Type B pancreatic cell (in vitro differentiated cells): ENCODE measurements around the gene ALDH16A1. TPM values are rescaled to one million over a fixed set of nuclear protein-coding genes. Genes with fewer than 3 reads are reported as not detected.

Experiments
- DNase-seq: peaks from one replicate; pipeline ENCODE4 v3.0.0; 2021; ENCODE audit warnings: mixed read lengths; ENCODE audit not compliant: unreplicated experiment; ENCODE audit errors: extremely low spot score
- H3K27ac Mint-ChIP-seq: 2 replicates; pipeline ENCODE4 v1.8.0; 2021; ENCODE audit warnings: mild to moderate bottlenecking, mixed read lengths
- H3K27me3 Mint-ChIP-seq: 2 replicates; pipeline ENCODE4 v1.8.0; 2021; ENCODE audit warnings: mixed read lengths
- H3K36me3 Mint-ChIP-seq: 2 replicates; pipeline ENCODE4 v1.8.0; 2021; ENCODE audit warnings: mixed read lengths
- H3K4me1 Mint-ChIP-seq: one replicate; pipeline ENCODE4 v1.8.0; 2021; ENCODE audit warnings: mixed read lengths; ENCODE audit not compliant: unreplicated experiment
- H3K4me3 Mint-ChIP-seq: 2 replicates; pipeline ENCODE4 v1.8.0; 2021; ENCODE audit warnings: mild to moderate bottlenecking, mixed read lengths
- H3K9me3 Mint-ChIP-seq: 2 replicates; pipeline ENCODE4 v1.8.0; 2021; ENCODE audit warnings: mixed read lengths
- CTCF ChIP-seq: fragments of 200-600 bp; sonication (generic); conservative IDR thresholded peaks from 2 replicates; pipeline ENCODE4 v1.5.0; 2021; ENCODE audit warnings: antibody characterized with exemption, mild to moderate bottlenecking
- total RNA-seq: library from RNA; stranded (reverse); gene quantifications from 2 replicates; pipeline ENCODE4 v1.2.1, GENCODE V29; 2021; ENCODE audit warnings: low replicate concordance

Gene ALDH16A1
- total RNA-seq, 1 donor from 2014 or later = 33.7 TPM

GRCh38 chr19:49490287-49491029 is 37.4 kb downstream of the ALDH16A1 start:
- DNase-seq = no peak
- peaks cover 3% of the 10 kb centered on the region for H3K27me3 Mint-ChIP-seq
- H3K9me3 Mint-ChIP-seq = no peaks in the 10 kb centered on the region
- H3K36me3 Mint-ChIP-seq = peaks cover 43% of the 10 kb centered on the region
- H3K27ac Mint-ChIP-seq = peak overlapping the region; percentile 92
- no peak for TF ChIP-seq CTCF
- H3K4me1 Mint-ChIP-seq = peaks cover 11% of the 10 kb centered on the region
- peak overlapping the region; percentile 98 for H3K4me3 Mint-ChIP-seq

GRCh38 chr19:49491030-49491803 is 38.2 kb downstream of the ALDH16A1 start:
- no peak for TF ChIP-seq CTCF
- Mint-ChIP-seq H3K27me3 (peaks cover 3% of the 10 kb centered on the region), H3K4me1 (peaks cover 11% of the 10 kb centered on the region), H3K9me3 (no peaks in the 10 kb centered on the region), H3K4me3 (peak overlapping the region; percentile 52), H3K27ac (peak overlapping the region; percentile 78), H3K36me3 (peaks cover 43% of the 10 kb centered on the region)
- no peak for DNase-seq

DNA sequence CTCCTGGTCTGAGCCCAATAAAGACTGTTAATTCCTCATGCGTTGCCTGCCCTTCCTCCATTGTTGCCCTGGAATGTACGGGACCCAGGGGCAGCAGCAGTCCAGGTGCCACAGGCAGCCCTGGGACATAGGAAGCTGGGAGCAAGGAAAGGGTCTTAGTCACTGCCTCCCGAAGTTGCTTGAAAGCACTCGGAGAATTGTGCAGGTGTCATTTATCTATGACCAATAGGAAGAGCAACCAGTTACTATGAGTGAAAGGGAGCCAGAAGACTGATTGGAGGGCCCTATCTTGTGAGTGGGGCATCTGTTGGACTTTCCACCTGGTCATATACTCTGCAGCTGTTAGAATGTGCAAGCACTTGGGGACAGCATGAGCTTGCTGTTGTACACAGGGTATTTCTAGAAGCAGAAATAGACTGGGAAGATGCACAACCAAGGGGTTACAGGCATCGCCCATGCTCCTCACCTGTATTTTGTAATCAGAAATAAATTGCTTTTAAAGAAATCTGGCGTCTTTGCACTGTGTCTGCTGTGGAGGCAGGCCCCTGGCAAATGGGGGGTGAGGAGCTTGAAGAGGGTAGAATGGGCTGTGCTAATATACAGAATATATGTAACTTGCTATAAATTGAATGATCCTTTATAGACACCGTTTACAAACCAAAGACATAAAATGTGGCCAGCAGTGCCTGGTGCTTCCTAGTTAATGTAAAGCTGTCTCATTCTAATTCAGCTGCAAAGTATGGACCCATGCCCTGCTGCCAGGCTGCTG is 39.0 kb downstream of the ALDH16A1 start:
- Mint-ChIP-seq H3K36me3 (peaks cover 47% of the 10 kb centered on the region), H3K27ac (peak overlapping the region; percentile 78), H3K27me3 (peaks cover 3% of the 10 kb centered on the region), H3K4me3 (peak overlapping the region; percentile 43), H3K9me3 (no peaks in the 10 kb centered on the region), H3K4me1 (peaks cover 11% of the 10 kb centered on the region)
- DNase-seq = no peak
- no peak for TF ChIP-seq CTCF

- no peak for TF ChIP-seq CTCF
- Mint-ChIP-seq H3K36me3 (peaks cover 45% of the 10 kb centered on the region), H3K27me3 (no peaks in the 10 kb centered on the region), H3K4me1 (peaks cover 16% of the 10 kb centered on the region), H3K9me3 (no peaks in the 10 kb centered on the region), H3K27ac (peak overlapping the region; percentile 78), H3K4me3 (peak overlapping the region; percentile 43)
- no peak for DNase-seq
These were observed 39.8 kb downstream of the ALDH16A1 start for GRCh38 chr19:49492573-49493405.

DNA sequence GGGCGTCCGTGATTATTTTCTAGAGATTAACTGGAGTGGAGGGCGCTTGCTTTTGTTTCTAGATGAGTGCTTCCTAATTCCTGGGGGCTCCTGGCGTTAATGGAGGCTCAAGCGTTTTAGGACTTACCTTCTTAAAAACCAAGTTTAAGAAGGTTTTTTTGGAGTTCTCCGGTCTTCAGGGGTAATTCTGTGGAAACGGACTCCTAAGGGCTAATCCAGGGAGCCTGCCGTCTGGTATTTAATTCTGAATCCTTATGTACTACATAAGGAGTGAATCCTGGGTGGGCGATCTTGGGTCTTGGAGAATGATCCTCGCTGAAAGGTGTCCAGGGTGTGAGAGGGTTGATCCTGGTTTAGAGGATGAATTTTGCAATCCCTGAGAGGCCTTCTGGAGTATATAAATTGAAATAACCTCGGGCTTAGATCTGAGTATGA is 43.6 kb downstream of the ALDH16A1 start:
- Mint-ChIP-seq H3K36me3 (peaks cover 29% of the 10 kb centered on the region), H3K4me1 (peaks cover 12% of the 10 kb centered on the region), H3K9me3 (no peaks in the 10 kb centered on the region), H3K4me3 (peak overlapping the region; percentile 97), H3K27me3 (no peaks in the 10 kb centered on the region), H3K27ac (peak overlapping the region; percentile 97)
- DNase-seq = no peak
- no peak for TF ChIP-seq CTCF
